GM19438 (cell line): ENCODE data around the gene MDM2.

ENCODE experiments used
- ATAC-seq: cut with Tn5 transposase; IDR thresholded peaks from one replicate; pipeline ENCODE4 v1.9.1; 2021; ENCODE audit warnings: low read depth; ENCODE audit not compliant: unreplicated experiment

Gene MDM2

GRCh38 chr12:68870443-68870842 is 62.5 kb downstream of the MDM2 start:
- no peak for ATAC-seq

DNA sequence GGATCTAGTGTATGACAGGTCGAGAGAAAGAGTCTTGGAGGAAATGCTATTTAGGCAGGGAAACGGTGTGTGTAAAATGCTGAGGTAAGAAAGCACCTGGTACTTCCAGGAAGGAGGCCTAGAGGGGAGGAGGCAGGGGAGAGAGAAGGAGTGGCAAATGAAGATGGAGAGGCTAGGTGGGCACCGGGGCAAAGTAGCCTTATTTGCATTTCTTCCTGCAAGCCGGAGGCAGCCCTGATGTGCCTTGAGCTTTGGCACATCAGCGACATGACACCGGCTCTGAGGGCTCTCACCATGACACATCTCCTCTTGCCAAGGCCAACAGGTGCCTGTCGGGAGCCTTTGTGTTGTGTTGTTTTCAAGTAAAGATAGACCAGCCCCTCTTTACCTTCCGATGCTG is 63.4 kb downstream of the MDM2 start:
- ATAC-seq: no peak

DNA sequence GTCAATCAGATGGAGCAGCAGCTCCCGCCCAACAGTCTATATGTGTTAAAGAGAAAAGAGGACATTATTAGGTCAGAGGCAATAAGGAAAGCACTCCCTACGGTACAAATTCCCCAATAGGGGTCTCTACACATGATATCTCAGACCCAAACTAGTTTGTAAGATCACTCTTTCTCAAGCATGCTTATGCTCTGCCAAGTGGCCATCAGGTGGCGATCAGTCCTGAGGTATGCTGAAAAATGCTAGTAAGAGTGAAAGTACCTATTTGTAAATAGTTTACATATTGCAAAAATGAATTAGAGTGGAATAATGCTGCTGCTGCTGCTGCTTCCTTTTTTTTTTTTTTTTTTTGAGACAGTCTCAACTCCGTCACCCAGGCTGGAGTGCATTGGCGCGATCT is 63.9 kb downstream of the MDM2 start:
- ATAC-seq: no peak

DNA sequence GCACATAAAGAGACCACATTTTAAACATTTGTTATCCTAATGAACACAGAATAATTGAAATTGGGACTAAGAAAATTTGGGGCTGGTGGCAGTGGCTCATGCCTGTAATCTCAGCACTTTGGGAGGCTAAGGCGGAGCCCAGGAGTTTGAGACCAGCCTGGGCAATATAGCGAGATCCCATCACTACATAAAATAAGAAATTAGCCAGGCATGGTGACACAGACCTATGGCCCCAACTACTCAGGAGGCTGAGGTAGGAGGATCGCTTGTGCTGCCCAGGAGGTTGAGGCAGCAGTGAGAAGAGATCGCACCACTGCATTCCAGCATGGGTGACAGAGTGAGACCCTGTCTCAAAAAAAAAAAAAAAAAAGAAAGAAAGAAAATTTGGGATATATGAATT is 65.3 kb downstream of the MDM2 start:
- ATAC-seq: no peak

- ATAC-seq: no peak
These were observed 68.5 kb downstream of the MDM2 start for GRCh38 chr12:68876461-68876860.

DNA sequence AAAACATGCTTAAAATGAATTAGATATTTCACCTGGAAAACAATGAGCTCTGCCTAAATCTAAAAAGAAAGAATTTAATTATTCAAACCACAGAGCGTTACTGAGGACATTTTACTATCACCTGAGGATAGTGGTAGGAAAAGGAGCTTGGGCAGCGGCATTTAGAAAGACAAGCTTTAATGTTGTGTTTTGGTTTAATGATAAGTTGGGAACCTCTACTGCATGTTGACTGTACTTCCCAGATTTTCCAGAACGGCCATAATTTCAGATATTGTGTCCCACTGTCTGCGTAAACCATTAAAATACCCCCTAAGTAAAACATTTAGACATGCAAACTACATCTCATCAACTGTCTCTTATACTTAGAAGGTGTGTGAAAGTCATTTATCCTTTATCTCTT is 69.6 kb downstream of the MDM2 start:
- ATAC-seq: no peak

GRCh38 chr12:68878283-68878682 is 70.3 kb downstream of the MDM2 start:
- no peak for ATAC-seq

DNA sequence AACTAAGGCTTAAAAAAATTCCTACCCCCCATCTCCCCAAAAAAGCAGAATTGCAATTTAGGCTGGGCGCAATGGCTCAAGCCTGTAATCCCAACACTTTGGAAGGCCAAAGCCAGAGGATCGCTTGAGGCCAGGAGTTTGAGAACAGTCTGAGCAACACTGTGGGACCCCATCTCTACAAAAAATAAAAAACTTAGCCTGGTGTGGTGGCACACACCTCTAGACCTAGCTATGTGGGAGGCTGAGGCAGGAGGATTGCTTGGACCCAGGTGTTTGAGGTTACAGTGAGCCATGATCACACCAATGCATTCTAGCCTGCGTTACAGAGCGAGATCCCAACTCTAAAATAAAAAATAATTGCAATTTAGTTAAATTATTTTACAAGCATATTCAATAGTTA is 70.9 kb downstream of the MDM2 start:
- no peak for ATAC-seq

- ATAC-seq: no peak
These were observed 72.8 kb downstream of the MDM2 start for GRCh38 chr12:68880660-68881325.

DNA sequence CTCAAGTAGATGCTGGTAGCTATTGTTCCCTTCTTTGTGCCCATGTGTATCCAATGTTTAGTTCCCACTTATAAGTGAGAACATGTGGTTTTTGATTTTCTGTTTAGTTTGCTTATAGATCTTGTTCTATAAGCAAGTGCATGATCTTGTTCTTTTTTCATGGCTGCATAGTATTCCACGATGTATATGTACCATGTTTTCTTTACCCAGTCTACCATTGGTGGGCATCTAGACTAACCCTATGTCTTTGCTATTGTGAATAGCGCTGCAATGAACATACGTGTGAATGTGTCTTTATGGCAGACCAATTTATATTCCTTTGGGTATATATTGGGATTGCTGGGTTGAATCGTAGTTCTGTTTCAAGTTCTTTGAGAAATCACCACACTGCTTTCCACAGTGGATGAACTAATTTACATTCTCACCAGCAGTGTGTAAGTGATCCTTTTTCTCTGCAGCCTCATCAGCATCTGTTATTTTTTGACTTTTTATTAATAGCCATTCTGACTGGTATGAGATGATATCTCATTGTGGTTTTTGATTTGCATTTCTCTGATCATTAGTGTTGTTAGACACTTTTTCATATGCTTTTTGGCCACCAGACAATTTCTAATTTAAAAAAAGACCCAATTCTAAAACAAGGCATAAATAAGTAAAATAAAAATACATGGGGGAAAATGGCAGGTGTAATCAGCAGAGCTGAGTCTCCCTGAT is 74.4 kb downstream of the MDM2 start:
- ATAC-seq: no peak

- ATAC-seq: no peak
These were observed 75.2 kb downstream of the MDM2 start for GRCh38 chr12:68883151-68883550.

DNA sequence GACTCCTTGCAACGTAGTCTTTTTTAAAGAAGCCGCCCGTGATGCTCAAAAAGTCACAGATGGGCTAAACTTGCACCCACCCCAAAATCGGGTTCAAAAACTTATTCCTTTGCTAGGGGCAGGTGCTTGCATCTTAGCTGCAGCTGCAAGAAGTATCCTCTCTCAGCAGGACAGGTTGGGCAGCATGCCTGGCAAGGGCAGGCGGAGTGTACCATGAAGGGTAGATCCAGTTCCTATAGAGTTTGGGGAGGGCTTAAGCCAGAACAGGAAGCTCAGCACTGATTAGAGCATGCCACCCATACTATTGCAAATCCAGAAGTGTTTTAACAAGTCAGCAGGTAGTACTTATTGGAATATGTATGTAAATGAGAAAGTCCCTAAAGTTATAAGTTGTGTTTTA is 76.3 kb downstream of the MDM2 start:
- ATAC-seq: no peak

- no peak for ATAC-seq
These were observed 77.4 kb downstream of the MDM2 start for GRCh38 chr12:68885381-68885780.

- no peak for ATAC-seq
These were observed 78.9 kb downstream of the MDM2 start for GRCh38 chr12:68886636-68887572.

DNA sequence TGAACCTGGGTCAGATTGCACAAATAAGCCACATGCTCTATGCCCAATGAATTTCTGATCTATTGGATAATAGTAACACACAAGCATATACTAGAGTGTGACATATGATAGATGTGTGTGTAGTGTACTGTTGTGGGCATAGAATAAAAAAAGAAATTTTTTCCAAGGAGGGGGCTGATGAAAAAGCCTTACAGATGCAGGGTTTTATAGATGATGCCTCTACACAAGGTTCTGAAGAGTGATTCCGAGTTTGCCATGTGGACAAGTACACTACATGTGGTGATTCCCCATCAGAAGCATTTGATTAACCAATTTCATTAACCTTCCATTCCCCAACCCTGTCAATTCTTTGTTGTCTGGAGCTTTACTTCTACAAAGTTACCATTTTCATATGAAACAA is 79.7 kb downstream of the MDM2 start:
- ATAC-seq: no peak

DNA sequence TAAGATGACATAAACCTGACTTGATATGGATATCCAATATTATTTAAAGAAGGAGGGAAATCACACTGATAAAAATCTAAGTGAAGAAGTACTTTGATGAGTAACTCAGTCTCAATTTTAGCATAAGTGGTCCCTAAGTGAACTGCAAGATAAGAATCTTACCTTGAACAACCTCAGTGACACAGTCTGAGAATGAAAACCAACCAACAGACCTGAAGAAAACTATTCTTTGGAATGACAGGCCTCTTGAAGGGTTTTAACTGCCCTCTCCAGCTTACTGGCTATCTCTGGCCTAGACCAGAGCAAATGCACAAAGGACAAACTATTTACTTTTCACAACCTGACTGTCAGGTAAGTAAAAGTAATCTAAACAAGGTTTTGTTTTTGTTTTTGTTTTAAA is 80.3 kb downstream of the MDM2 start:
- ATAC-seq: no peak

GRCh38 chr12:68890701-68891113 is 82.7 kb downstream of the MDM2 start:
- ATAC-seq: no peak

- no peak for ATAC-seq
These were observed 83.2 kb downstream of the MDM2 start for GRCh38 chr12:68891141-68891540.

- ATAC-seq: no peak
These were observed 85.2 kb downstream of the MDM2 start for GRCh38 chr12:68893201-68893600.

GRCh38 chr12:68893741-68894140 is 85.8 kb downstream of the MDM2 start:
- no peak for ATAC-seq

- no peak for ATAC-seq
These were observed 86.4 kb downstream of the MDM2 start for GRCh38 chr12:68894276-68894855.
